Measurements from ENCODE around the gene CCDC88B. TPM values are rescaled to one million over a fixed set of nuclear protein-coding genes. Genes with fewer than 3 reads are reported as not detected.

CCDC88B gene
- total and polyA plus RNA-seq, 9 of the 15 experiments (the other 6 are each of a cell fraction or from before 2014, with no cell fraction given), result 0.13 to 18.1 (median 7.9) TPM

- H3K27me3 ChIP-seq (ENCODE audit: control insufficient read depth in 2 of 2, insufficient read depth in 2 of 2, low read length in 2 of 2), result peaks cover 18 to 48% of the 10 kb centered on the region in 2 experiments
- BruUV-seq (replicated peaks), result no TSS peak
- no peaks in the 10 kb centered on the region for H3K9me3 ChIP-seq (replicated peaks; ENCODE audit: control insufficient read depth, insufficient read depth, low read depth, low read length)
- H3K4me3 ChIP-seq, result no peak overlapping the region
- no peak overlapping the region for H3K4me2 ChIP-seq (ENCODE audit: insufficient read depth, low read length)
- H3K36me3 ChIP-seq (ENCODE audit: control insufficient read depth, insufficient read depth, low read length), result no peaks in the 10 kb centered on the region
- no peak for DNase-seq (ENCODE audit: extremely low read depth in 1 of 4, low spot score in 3 of 4)
- peaks cover 8% of the 10 kb centered on the region in 2 experiments; a peak in 3 of 5 replicates for H3K4me1 ChIP-seq (replicated peaks in 1 of 2; ENCODE audit: control insufficient read depth in 2 of 2, insufficient read depth in 2 of 2, low read length in 2 of 2)
- ChIA-PET CTCF (ENCODE audit: low intra/inter-chr PET ratio) (no interaction called here), POLR2A (interaction anchor here (0.6 to 1.8 kb wide), 2 partner anchors 9 to 51 kb away, joined by 3 to 5 read pairs; no protein-coding TSS in a partner anchor)
- FAIRE-seq, result no peak
- no peak for ATAC-seq
- H3K79me2 ChIP-seq (ENCODE audit: control insufficient read depth, insufficient read depth, low read length), result no peaks in the 10 kb centered on the region
- H3K9ac ChIP-seq (ENCODE audit: insufficient read depth in 1 of 2, low read depth in 2 of 2, low read length in 2 of 2), result no peak overlapping the region
- no peak overlapping the region for H3K27ac ChIP-seq (ENCODE audit: extremely low read depth, low read depth, low read length)
- no peaks in the 10 kb centered on the region for H4K20me1 ChIP-seq (replicated peaks; ENCODE audit: control insufficient read depth, insufficient read depth, low read length)
- intact Hi-C loops (cut with micrococcal nuclease), result no loop called here
- in situ Hi-C loops (cut with MboI), result no loop called here
- 7% methylated on average over 7 of the region's 7 CpGs for WGBS (ENCODE audit: insufficient coverage, low coverage, missing lambda C conversion rate)
- H3K9me1 ChIP-seq (ENCODE audit: control insufficient read depth, insufficient read depth, low read length), result no peaks in the 10 kb centered on the region
- H2AFZ ChIP-seq (ENCODE audit: low read depth, low read length), result no peak overlapping the region
- no peak for TF ChIP-seq ZSCAN29 (IDR thresholded peaks at IDR 0.05)
- TF ChIP-seq NCOA6 (IDR thresholded peaks at IDR 0.05), result no peak
- TF ChIP-seq ETS1 (conservative IDR thresholded peaks at IDR 0.05; ENCODE audit: control insufficient read depth, low read depth, low read length), result no peak
- no peak for TF ChIP-seq TCF3 (CRISPR knock-in tag; IDR thresholded peaks at IDR 0.05)
- TF ChIP-seq ETV5 (CRISPR knock-in tag; IDR thresholded peaks at IDR 0.05; ENCODE audit: low read depth), result no peak
- peak; percentile 35; the same call in 1 of the 2 replicates for TF ChIP-seq MAFG (tag; conservative IDR thresholded peaks at IDR 0.05)
- TF ChIP-seq ZFP30 (CRISPR knock-in tag; IDR thresholded peaks at IDR 0.05; ENCODE audit: borderline replicate concordance), result no peak
- no peak for TF ChIP-seq CBFB (CRISPR knock-in tag; IDR thresholded peaks at IDR 0.05)
- TF ChIP-seq ZNF324 (CRISPR knock-in tag; IDR thresholded peaks at IDR 0.05), result no peak
- TF ChIP-seq EZH2 (IDR thresholded peaks at IDR 0.05; ENCODE audit: borderline replicate concordance, low read depth, low read length), result no peak
- no peak for TF ChIP-seq ZBTB11 (CRISPR knock-in tag; IDR thresholded peaks at IDR 0.05)
- TF ChIP-seq MYBL2 (IDR thresholded peaks at IDR 0.05; ENCODE audit: low read depth), result no peak
- no peak for TF ChIP-seq MYBL2 (CRISPR knock-in tag; IDR thresholded peaks at IDR 0.05; ENCODE audit: borderline replicate concordance)
- TF ChIP-seq SMARCA5 (IDR thresholded peaks at IDR 0.05), result no peak
- no peak for TF ChIP-seq KAT2B (IDR thresholded peaks at IDR 0.05; ENCODE audit: low read depth, low read length)
- no peak for TF ChIP-seq IRF9 (tag; IDR thresholded peaks at IDR 0.05)
- TF ChIP-seq HDGF (IDR thresholded peaks at IDR 0.05), result no peak
- TF ChIP-seq MAFK (IDR thresholded peaks at IDR 0.05; ENCODE audit: low read length), result peak; percentile 42; the same call in 1 of the 2 replicates
- TF ChIP-seq TAF9B (IDR thresholded peaks at IDR 0.05; ENCODE audit: partially characterized antibody), result no peak
- peak; percentile 51 for TF ChIP-seq MAFF (IDR thresholded peaks at IDR 0.05; ENCODE audit: low read length)
- no peak for TF ChIP-seq ZNF282 (CRISPR knock-in tag; IDR thresholded peaks at IDR 0.05)
Measured at GRCh38 chr11:64401775-64402174, 61.8 kb downstream of the CCDC88B start.
